Ovary (tissue), 9 donors: ENCODE measurements around the gene AMPH. TPM values are rescaled to one million over a fixed set of nuclear protein-coding genes. Genes with fewer than 3 reads are reported as not detected.
A peak's percentile ranks its signal among the peaks of the same experiment; 100 is the strongest.
"Not testable (repeated sequence)": the region's sequence is repeated elsewhere in the genome, so short reads cannot be mapped to it uniquely, and the experiment has no call there.

Experiments
- DNase-seq, 5 donors: peaks; one replicate each; pipeline ENCODE4 v3.0.0-alpha.2; 2019 to 2020
- H3K27ac ChIP-seq, 2 donors: fragments of 200-600 bp; one replicate each; pipeline versions ENCODE4 v1.5.1 to v1.8.0; 2019 to 2022
- H3K27me3 ChIP-seq: fragments of 200-600 bp; one replicate; pipeline ENCODE4 v1.8.0; 2022
- H3K36me3 ChIP-seq: fragments of 200-600 bp; sonication (generic); one replicate; pipeline ENCODE4 v1.5.1; 2019
- H3K4me1 ChIP-seq: one replicate; pipeline ENCODE4 v1.8.1; 2013; ENCODE audit warnings: mild to moderate bottlenecking, moderate library complexity; ENCODE audit not compliant: insufficient read depth
- H3K4me3 ChIP-seq: fragments of 200-600 bp; sonication (generic); one replicate; pipeline ENCODE4 v1.5.1; 2017
- H3K9me3 ChIP-seq, 2 donors: fragments of 200-600 bp in 1 of 2; sonication (generic) in 1 of 2; one replicate each; pipeline versions ENCODE4 v1.5.1 to v1.8.1; 2013 to 2019; ENCODE audit warnings: mild to moderate bottlenecking in 1 of 2, moderate library complexity in 1 of 2
- EP300 ChIP-seq: sonication (generic); formaldehyde crosslinking; IDR thresholded peaks from one replicate; pipeline ENCODE4 v1.6.1; 2017; ENCODE audit warnings: antibody characterized with exemption
- POLR2A ChIP-seq: fragments of 450-650 bp; IDR thresholded peaks from one replicate; pipeline ENCODE4 v1.6.1; 2017; ENCODE audit warnings: antibody characterized with exemption, mild to moderate bottlenecking, moderate library complexity
- WGBS, 3 donors: extraction: QIAGEN DNeasy Blood & Tissue Kit in 1 of 3; methylation state at CpG; one replicate each; pipeline versions ENCODE4 v1.1.5 to v1.1.7; 2013 to 2017; 5-methylcytosine and 5-hydroxymethylcytosine counted together
- intact Hi-C, 4 donors: fragments of 100-400 bp; cut with DNase I; formaldehyde crosslinking; loops; one replicate each; pipeline versions ENCODE4 v1.11.0 to v1.15.1; 2022 to 2023
- polyA plus RNA-seq, 2 donors: library from polyadenylated mRNA; stranded (reverse); fragments of 200-250 nt in 1 of 2; fragments of 350-450 nt in 1 of 2; fragmentation: Illumina TruSeq in 1 of 2; extraction: RNeasy Lipid Tissue Mini Kit (QIAGEN cat#74804) in 1 of 2; gene quantifications; one replicate each; pipeline ENCODE4 v1.2.3, GENCODE V29; 2013 to 2014
- total RNA-seq, 7 donors: library from RNA; depleted of rRNA in 2 of 7; stranded (reverse); fragments of >200 nt in 2 of 7; fragmentation: NEBNext Ultra II Directional in 3 of 7; extraction: Animal tissue kit (Norgen Biotek cat#: 25700) in 3 of 7; gene quantifications; one replicate each; pipeline versions ENCODE4 v1.1.0 to v1.2.4, GENCODE V29; 2016 to 2023
- TF ChIP-seq, protein P1 (sequence below), 3 donors: fragments of 450-650 bp in 2 of 3; fragments of 200-600 bp in 1 of 3; IDR thresholded peaks; one replicate each; pipeline versions ENCODE4 v1.5.1 to v1.8.0; 2016 to 2022; ENCODE audit warnings: antibody characterized with exemption in 3 of 3, mild to moderate bottlenecking in 1 of 3
- donor health status: DM: no; HTN: no; CAD: no; lungs with moderate emphysema.
- donor health status: DM: no; HTN: no; CAD: no.
- donor health status: Bipolar disorder and iron deficiency.
- donor health status: DM: yes; HTN: yes; CAD: no.
- donor health status: DM: no; HTN: no; CAD: no.
- donor health status: DM: yes; HTN: yes; CAD: no.

AMPH gene
- total and polyA plus RNA-seq, 9 donors = 0.10 to 4.6 (median 0.83) TPM

DNA sequence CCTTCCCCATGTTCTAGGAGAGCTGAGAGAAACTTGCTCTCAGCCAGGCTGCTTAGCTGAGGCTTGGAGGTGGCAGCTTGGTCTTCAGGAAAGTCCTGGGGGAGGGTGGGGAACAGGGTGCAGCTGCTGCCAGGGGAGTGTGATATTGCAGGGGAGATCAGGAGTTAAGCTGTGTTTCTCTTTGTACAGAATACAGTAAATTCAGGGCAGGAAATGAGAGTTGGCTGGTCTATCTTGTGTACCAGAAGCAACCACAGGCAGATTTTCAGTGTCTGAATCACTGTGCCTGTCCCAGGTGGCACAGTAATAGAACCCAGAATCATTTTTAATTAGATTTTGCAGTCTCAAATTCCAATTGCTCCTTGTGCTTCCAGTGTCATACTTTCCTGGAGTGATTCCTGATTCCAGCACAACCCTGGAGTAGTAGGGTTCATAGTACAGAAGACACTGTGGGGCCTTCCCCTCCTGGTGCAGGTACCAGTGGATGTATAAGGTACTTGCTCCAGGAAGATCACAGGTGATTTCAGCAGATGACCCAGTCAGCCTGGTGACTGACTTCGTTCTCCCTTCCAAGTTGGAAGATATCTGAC is 263.8 kb downstream of the AMPH start:
- DNase-seq = no peak
- 93 to 95% (median 93%) methylated on average over 1 of the region's 1 CpG for WGBS, 3 donors
- H3K27ac ChIP-seq = no peak overlapping the region
- no peaks in the 10 kb centered on the region for H3K9me3 ChIP-seq
- intact Hi-C loops = no loop called here
- H3K4me3 ChIP-seq = no peak overlapping the region
- no peaks in the 10 kb centered on the region for H3K27me3 ChIP-seq
- no peaks in the 10 kb centered on the region for H3K36me3 ChIP-seq
- TF ChIP-seq EP300 (no peak), POLR2A (no peak)
- TF ChIP-seq, protein P1, sequence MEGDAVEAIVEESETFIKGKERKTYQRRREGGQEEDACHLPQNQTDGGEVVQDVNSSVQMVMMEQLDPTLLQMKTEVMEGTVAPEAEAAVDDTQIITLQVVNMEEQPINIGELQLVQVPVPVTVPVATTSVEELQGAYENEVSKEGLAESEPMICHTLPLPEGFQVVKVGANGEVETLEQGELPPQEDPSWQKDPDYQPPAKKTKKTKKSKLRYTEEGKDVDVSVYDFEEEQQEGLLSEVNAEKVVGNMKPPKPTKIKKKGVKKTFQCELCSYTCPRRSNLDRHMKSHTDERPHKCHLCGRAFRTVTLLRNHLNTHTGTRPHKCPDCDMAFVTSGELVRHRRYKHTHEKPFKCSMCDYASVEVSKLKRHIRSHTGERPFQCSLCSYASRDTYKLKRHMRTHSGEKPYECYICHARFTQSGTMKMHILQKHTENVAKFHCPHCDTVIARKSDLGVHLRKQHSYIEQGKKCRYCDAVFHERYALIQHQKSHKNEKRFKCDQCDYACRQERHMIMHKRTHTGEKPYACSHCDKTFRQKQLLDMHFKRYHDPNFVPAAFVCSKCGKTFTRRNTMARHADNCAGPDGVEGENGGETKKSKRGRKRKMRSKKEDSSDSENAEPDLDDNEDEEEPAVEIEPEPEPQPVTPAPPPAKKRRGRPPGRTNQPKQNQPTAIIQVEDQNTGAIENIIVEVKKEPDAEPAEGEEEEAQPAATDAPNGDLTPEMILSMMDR (IDR thresholded peaks at IDR 0.05) = no peak
- no peaks in the 10 kb centered on the region for H3K4me1 ChIP-seq

DNA sequence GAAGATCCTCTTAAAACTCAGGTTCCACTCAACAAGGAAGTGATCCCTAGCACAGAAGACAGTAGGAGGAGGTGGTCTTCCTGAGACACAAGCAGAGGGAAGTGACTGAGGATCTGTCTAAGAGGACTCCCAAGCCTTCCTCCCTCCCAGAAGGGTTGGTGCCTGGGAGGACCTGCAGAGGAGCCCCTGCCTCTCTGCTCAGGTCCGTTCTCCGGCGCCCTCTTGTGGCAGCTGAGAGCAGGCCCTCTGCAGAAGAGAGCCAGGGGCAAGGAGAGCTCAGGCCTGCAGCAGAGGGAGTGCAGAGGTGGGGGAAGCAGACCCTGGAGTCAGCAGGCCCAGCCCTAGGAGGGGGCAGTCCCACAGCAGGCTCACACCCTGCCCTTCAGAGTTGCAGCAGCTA is 267.8 kb downstream of the AMPH start:
- H3K9me3 ChIP-seq, DNase-seq, H3K36me3 ChIP-seq, H3K27me3 ChIP-seq, H3K27ac ChIP-seq, intact Hi-C loops, H3K4me3 ChIP-seq, H3K4me1 ChIP-seq: not testable (repeated sequence)
- 10 to 27% (median 24%) methylated on average over 3 of the region's 3 CpGs for whole genome bisulfite sequencing, 3 donors

DNA sequence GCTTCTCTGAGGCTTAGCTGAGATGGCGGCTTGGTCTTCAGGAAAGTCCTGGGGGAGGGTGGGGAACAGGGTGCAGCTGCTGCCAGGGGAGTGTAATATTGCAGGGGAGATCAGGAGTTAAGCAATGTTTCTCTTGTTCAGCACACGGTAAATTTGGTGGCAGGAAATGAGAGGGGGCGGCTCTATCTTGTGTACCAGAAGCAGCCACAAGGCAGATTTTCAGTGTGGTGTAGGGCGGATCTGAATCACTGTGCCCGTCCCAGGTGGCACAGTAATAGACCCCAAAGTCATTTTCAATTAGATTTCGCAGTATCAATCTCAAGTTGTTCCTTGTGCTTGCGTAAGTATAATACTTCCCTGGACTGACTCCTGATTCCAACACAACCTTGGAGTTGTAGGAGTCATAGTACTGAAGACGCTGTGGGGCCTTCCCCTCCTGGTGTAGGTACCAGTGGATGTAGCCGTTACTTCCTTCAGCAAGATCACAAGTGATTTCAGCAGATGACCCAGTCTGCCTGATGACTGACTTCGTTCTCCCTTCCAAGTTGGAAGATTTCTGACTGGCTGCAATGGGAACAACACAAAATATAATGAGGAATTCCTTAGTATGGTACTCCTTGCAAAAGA is 268.4 kb downstream of the AMPH start:
- H3K9me3 ChIP-seq, H3K27ac ChIP-seq, H3K4me3 ChIP-seq, H3K27me3 ChIP-seq, H3K4me1 ChIP-seq, DNase-seq, intact Hi-C loops, H3K36me3 ChIP-seq: not testable (repeated sequence)
- 76 to 81% (median 79%) methylated on average over 10 of the region's 10 CpGs for WGBS, 3 donors

DNA sequence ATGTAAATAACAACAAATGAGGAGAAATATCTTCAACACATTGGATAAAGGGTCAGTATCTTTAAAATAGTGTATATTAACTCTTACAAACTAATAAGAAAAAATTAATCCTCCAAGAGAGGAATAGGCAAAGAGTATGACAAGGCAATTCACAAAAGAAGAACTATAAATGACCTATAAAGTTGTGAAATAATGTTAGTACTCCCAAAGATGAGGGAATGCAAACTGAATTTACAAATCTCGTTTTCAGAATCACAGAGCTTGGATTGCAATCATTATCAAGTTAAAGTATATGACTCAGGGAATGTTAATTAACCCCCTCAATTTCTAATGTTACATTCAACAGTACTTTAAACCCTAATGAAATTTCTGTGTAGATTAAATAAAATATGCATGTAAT is 270.4 kb downstream of the AMPH start:
- intact Hi-C loops = no loop called here
- no peaks in the 10 kb centered on the region for H3K27me3 ChIP-seq
- no peak overlapping the region for H3K27ac ChIP-seq
- H3K9me3 ChIP-seq = no peaks in the 10 kb centered on the region
- DNase-seq = no peak
- no peaks in the 10 kb centered on the region for H3K4me1 ChIP-seq
- no peaks in the 10 kb centered on the region for H3K36me3 ChIP-seq
- WGBS, 3 donors = 41 to 53% (median 43%) methylated on average over 1 of the region's 1 CpG
- TF ChIP-seq POLR2A (no peak), EP300 (no peak)
- TF ChIP-seq, protein P1 (IDR thresholded peaks at IDR 0.05) = no peak
- H3K4me3 ChIP-seq = no peak overlapping the region

DNA sequence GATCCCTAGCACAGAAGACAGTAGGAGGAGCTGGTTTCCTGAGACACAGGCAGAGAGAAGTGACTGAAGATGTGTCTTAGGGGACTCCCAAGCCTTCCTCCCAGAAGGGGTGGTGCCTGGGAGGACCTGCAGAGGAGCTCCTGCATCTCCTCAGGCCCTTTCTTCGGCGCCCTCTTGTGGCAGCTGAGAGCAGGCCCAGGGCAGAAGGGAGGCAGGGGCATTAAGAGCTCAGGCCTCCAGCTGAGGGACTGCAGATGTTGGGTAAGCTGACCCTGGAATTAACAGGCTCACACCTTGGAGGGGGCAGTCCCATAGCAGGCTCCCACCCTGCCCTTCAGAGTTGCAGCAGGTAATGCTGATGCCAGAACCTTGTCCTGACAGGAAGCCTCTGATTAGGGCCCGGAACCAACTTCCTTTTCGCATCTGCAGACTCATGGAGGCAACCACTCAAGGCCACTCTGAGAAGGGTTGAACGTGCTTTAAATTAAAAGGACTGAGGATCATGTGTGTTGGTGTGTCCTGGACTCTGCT is 272.0 kb downstream of the AMPH start:
- DNase-seq = peak in 1 of 5 donors; percentile 44
- not testable (repeated sequence) for H3K27ac ChIP-seq

DNA sequence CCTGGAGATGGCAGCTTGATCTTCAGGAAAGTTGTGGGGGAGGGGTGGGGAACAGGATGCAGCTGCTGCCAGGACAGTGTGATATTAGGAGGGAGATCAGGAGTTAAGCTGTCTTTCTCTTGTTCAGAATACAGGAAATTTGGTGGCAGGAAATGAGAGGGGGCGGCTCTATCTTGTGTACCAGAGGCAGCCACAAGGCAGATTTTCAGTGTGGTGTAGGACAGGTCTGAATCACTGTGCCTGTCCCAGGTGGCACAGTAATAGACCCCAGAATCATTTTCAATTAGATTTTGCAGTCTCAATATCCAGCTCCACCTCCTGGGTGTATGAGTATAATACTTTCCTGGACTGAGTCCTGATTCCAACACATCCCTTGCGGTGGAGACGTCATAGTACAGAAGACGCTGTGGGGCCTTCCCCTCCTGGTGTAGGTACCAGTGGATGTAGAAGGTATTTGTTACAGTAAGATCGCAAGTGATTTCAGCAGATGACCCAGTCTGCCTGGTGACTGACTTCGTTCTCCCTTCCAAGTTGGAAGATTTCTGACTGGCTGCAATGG is 272.8 kb downstream of the AMPH start:
- DNase-seq, H3K4me1 ChIP-seq, H3K4me3 ChIP-seq, H3K27me3 ChIP-seq, intact Hi-C loops, H3K27ac ChIP-seq, H3K36me3 ChIP-seq, H3K9me3 ChIP-seq: not testable (repeated sequence)
- 88 to 96% (median 93%) methylated on average over 6 of the region's 6 CpGs for WGBS, 3 donors

More for the DNA sequence above, 272.0 kb downstream of the AMPH start:
- H3K27me3 ChIP-seq, H3K4me1 ChIP-seq, H3K4me3 ChIP-seq, H3K9me3 ChIP-seq, H3K36me3 ChIP-seq: not testable (repeated sequence)
- intact Hi-C loops = loop anchor here in 1 of 4 donors (1.0 kb wide), 1 partner anchor 15 kb away; no protein-coding TSS in a partner anchor
- 45 to 47% (median 45%) methylated on average over 5 of the region's 5 CpGs for WGBS, 3 donors

DNA sequence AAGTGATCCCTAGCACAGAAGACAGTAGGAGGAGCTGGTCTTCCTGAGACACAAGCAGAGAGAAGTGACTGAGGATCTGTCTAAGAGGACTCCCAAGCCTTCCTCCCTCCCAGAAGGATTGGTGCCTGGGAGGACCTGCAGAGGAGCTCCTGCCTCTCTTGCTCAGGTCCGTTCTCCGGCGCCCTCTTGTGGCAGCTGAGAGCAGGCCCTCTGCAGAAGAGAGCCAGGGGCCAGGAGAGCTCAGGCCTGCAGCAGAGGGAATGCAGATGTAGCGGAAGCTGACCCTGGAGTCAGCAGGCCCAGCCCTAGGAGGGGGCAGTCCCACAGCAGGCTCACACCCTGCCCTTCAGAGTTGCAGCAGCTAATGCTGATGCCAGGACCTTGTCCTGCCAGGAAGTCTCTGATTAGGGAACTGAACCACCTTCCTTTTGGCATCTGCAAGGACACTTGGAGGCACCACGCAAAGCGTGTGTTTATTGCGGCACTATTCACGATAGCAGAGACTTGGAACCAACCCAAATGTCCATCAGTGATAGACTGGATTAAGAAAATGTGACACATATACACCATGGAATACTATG is 276.8 kb downstream of the AMPH start:
- H3K9me3 ChIP-seq, H3K4me1 ChIP-seq, DNase-seq, H3K27ac ChIP-seq, H3K36me3 ChIP-seq, H3K4me3 ChIP-seq, intact Hi-C loops, H3K27me3 ChIP-seq: not testable (repeated sequence)
- WGBS, 3 donors = 57 to 63% (median 59%) methylated on average over 7 to 8 of the region's 8 CpGs

DNA sequence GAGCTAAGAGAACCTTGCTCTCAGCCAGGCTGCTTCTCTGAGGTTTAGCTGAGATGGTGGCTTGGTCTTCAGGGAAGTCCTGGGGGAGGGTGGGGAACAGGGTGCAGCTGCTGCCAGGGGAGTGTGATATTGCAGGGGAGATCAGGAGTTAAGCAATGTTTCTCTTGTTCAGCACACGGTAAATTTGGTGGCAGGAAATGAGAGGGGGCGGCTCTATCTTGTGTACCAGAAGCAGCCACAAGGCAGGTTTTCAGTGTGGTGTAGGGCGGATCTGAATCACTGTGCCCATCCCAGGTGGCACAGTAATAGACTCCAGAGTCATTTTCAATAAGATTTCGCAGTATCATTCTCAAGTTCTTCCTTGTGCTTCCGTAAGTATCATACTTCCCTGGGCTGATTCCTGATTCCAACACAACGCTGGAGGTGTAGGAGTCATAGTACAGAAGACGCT is 277.7 kb downstream of the AMPH start:
- DNase-seq, H3K9me3 ChIP-seq, H3K4me1 ChIP-seq, H3K4me3 ChIP-seq, H3K36me3 ChIP-seq, intact Hi-C loops, H3K27me3 ChIP-seq, H3K27ac ChIP-seq: not testable (repeated sequence)
- WGBS, 3 donors = 65 to 80% (median 74%) methylated on average over 6 to 7 of the region's 7 CpGs
